SK-N-MC (cell line): ENCODE data around the gene MAML3.

Experiments
- EZH2 ChIP-seq: fragments of 200-600 bp; sonication (generic); IDR thresholded peaks from one replicate; pipeline ENCODE4 v1.6.1; 2017; ENCODE audit warnings: antibody characterized with exemption
- POLR2AphosphoS5 ChIP-seq: IDR thresholded peaks from 2 replicates; pipeline ENCODE4 v1.6.1; 2012; ENCODE audit warnings: mild to moderate bottlenecking, low read depth, low read length, borderline replicate concordance

GRCh38 chr4:139769364-139769763 lies 384.6 kb downstream of the MAML3 start:
- TF ChIP-seq POLR2AphosphoS5 (no peak), EZH2 (no peak)
